ENCODE results near the gene NAV1.
A peak's percentile ranks its signal among the peaks of the same experiment; 100 is the strongest.

The NAV1 gene

GRCh38 chr1:201551877-201552731 lies 13.2 kb downstream of the NAV1 start:
- no peak for DNase-seq (ENCODE audit: low spot score)

DNA sequence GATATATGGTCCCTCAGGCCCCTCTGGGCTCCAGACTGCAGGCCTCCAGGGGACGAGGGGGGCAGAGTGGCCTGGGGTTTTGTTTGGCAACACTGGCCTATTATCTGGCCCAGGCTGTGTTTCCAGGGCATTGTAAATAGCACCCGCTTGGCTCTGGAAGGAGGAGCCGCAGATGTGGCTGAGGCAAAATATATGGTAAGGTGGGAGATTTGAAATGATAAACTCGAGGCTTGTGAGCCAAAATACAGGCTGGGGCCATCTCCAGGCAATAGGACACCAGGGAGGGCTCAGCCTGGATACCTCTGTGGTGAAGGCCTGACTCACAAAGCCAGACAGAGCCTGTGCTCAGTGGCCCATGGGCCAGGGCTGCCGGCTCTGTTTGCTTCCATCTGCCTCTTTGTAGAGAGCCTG lies 14.0 kb downstream of the NAV1 start:
- DNase-seq (ENCODE audit: low spot score): no peak

DNA sequence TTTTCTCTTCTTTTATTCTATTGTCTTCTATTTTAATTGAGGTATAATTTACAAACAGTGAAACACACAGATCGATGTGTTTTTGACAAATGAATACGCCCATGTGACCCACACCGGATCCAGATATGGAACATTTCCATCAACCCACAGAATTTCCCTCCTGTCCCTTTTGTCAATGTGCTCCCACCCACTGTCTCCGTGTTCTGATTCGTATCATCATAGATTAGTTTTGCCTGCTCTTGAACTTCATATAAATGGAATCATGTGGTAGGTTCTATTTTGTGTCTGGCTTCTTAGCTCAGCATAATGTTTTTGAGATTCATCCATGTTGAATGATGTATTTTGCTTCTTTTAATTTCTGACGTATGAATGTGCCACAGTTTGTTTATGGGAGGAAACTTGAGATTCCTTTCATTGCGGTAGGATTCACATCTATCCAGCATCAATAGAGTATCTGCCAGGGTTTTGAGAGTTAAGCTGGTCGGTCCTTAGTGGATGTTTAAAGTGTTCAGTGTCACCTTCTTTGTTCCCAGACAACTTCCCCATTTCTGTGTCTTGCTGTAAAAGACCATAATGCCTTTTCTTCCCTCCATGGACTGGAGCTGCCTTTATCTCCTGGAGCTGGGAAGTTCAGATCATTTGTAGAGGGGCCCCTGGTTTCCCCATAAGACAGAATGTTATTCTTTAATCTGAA lies 14.7 kb downstream of the NAV1 start:
- DNase-seq (ENCODE audit: low spot score): no peak

GRCh38 chr1:201554190-201554600 lies 15.3 kb downstream of the NAV1 start:
- DNase-seq (ENCODE audit: low spot score): no peak

- DNase-seq (ENCODE audit: low spot score): no peak
These were observed 16.1 kb downstream of the NAV1 start for GRCh38 chr1:201554789-201555592.

DNA sequence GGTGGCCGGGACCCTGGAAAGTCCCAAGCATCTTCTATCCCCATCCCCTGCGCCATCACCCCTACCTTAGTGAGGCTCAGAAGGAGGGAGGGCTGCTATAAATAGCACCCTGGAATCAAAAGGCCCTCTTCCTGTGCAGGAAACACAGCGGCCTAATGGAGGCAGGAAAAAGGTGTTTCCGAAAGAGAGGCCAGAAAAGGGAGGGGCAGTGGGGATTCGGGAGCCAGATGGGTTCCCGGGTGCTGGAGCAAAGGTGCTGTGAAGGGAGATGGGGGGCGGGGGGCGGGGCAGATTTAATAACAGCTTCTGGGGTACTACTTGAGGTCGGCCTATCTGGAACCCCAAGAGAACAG lies 16.6 kb downstream of the NAV1 start:
- no peak for DNase-seq (ENCODE audit: low spot score)

GRCh38 chr1:201556841-201557571 lies 18.1 kb downstream of the NAV1 start:
- DNase-seq (ENCODE audit: low spot score): no peak

DNA sequence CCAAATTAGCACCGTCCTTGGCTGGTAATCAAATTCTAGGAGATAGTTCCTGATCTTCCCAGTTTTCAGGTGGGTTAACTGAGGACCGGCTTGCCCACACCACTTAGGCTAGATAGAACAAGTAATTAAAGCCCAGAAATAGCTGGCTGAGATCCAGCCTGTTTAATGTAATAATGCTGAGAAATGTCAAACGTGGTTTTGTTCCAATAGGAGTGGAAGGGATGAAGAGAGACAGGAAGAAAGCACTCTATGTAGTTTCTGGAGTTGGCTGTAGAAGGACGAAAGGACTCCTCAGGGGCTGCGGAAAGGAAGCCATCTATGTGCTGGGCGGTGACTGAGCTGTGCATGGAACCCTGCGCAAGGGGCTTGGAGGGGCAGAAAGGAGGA lies 18.6 kb downstream of the NAV1 start:
- DNase-seq (ENCODE audit: low spot score): no peak

DNA sequence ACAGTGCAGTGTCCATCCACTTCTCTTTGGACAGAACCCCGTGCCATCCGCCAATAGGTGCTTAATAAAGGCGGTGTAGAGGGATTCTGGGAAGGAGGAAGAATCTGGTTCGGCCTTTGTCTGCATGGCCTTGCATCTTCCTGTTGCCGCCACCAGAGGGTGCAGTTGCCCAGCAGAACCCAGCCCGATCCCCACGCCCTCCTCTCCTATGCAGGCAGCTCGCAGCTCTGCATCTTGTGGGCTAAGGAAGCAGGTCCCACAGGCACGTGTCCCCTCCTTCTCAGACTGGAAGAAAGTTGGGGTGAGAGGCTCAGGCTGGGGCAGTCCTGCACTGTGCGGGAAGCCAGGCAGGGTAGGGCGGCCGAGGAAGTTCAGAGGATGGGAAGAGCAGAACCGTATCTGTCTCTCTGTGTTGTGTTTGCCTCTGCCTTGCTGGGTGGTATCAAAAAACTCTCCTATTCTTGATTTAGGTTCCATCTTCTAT lies 20.8 kb downstream of the NAV1 start:
- DNase-seq (ENCODE audit: low spot score): peak; percentile 59

DNA sequence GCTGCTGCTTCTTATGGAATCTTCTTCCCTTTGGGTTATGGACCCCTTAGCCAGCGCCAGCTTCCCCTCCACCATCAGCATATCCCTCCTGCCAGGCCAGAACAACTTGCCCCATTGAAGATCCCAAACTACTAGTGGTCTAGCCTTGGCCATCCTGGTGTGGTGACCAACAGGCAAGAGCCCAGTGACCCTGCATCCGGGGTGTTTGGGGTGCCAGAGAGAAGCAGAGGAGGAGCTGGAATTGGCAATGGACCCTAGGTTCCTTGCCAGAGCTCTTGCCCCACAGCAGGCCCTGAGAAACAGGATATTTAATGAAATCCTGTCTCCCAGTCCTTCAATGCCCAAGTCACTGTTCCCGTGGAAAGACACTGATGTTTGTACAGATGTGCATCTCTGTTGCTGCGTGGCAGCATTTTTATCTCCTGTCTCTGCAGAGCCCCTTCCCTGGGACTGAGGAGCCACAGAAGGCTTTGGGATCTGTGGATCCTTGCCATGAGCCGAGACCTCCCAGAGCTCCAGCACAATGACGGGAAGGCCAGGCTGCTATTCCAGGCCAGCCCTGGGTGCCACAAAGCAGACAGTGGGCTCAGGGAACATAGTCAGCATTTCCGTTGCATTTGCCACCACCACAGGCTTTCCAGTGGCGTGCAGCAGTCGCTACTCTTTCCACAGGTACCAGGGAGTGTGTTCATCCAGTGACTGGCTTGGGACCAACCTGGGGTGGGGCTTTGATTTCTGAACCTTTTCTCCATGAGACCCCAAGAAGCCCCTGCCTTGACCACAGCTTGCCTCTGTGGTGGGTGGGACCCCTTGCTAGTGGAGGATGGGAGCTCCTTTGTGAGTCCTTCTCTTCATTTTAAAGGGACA lies 21.6 kb downstream of the NAV1 start:
- no peak for DNase-seq (ENCODE audit: low spot score)

DNA sequence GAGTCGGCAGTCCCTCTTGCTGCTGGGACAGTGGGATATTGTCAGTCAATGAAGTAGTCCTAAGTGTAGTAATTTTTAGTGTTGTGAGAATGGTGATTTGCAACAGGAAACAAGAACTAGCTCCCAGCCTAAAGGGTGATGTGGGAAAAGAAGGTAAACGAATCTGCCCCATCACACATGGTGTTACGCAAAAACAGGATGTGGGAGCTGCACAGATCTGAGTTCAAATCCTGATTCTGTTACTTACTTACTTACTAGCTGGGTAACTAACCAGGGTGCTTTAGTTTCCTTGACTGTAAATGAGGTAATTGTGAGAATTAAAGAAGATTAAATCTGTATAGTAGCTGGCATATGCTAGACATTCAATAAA lies 22.3 kb downstream of the NAV1 start:
- DNase-seq (ENCODE audit: low spot score): no peak

DNA sequence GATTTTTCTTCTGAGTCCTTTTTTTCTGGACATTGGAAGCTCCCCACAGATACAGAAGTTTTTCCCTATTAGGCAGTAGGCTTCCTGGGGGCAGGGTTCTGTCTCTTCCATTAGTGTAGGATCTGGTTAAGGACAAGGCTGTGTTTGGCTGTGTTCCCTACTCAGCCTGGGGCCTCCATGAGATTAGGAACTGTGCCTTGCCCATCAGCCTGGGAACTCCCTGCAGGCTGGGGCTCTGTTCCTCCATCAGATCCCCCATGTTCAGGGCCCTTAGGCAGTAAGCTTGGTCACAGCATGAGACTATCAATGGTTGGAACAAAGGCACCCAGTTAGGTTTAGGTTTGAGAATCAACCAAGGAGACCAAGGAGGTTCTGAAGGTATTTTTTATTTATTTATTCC lies 22.7 kb downstream of the NAV1 start:
- DNase-seq (ENCODE audit: low spot score): no peak

GRCh38 chr1:201562257-201562656 lies 23.3 kb downstream of the NAV1 start:
- no peak for DNase-seq (ENCODE audit: low spot score)

DNA sequence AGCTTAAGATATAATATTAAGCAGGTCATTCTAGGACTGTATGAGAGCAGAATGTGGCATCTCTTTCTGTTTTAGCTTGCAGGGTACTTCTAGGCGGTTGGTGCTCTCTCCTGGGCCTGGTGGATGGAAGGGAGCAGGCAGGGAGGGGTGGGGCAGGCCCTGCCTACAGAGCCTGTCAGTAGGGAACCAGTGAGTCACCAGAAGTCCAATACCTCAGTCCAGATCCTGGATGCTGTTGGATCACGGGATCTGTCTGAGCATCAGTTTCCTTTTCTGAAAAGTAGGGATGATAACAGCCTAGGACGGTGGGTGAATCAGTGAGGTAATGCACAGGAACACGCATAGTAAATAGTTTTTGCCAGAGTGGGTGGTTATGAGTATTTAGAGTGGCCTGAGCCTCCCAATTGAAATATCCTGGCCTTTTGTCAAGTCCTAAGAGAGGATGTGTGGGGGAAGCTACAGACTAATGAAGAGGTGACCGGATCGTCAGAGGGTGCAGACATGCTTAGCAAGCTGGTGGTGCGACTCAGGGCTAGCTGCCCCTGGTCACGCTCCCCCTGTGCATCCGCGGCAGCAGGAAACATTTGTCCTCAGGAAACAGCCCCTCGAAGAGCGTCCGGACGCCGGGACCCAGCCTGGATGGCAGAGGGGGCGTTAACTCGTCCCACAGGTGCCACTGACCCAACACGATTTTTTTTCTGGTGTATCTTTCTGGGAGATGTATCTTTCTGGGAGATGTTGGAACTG lies 23.9 kb downstream of the NAV1 start:
- DNase-seq (ENCODE audit: low spot score): no peak

GRCh38 chr1:201563406-201563780 lies 24.5 kb downstream of the NAV1 start:
- no peak for DNase-seq (ENCODE audit: low spot score)

DNA sequence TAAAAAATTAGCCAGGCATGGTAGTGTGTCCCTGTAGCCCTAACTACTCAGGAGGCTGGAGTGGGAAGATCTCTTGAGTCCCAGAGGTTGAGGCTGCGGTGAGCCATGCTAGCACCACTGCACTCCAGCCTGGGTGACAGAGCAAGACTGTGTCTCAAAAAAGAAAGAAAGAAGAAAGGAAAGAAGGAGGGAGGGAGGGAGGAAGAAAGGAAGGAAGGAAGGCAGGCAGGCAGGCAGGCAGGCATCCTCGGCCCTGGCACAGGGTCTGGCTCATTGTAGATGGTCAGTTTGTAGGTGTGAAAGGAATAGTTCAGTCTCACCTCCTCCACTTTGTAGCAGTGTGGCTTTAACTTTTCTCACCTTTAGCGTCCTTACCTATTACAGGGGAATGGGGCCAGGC lies 25.0 kb downstream of the NAV1 start:
- no peak for DNase-seq (ENCODE audit: low spot score)

DNA sequence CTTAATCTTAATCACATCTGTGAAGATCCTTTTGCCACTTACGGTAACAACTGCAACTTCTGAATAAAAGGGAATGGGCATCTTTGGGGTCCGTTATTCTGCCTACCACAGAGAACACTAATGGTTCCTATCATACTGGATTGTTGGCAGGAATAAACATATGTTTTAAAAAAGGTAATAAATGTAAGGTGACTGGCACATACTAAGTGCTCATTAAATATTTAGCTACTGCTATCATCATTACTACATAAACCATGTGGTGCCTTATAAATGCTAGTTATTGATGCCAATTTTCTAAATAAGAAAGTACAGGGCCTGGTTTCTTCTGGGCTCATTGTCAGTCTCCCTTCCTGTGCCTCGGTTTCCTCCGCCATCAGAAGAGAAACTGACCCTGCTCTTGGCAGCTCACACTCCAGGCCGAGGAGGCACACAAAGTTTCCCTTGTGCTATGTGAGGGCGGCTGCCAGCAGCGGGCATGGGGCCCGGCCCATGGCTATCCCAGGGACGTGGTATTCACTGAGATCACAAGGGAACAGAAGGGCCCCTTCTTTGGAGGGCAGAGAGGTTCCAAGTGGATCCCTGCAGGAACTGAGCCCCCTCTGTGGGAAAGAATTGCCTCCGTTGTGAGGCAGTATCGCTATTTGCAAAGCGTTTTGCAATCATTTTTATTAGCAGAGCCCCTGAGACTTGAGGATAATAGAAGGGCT lies 26.2 kb downstream of the NAV1 start:
- DNase-seq (ENCODE audit: low spot score): no peak

- DNase-seq (ENCODE audit: low spot score): no peak
These were observed 27.0 kb downstream of the NAV1 start for GRCh38 chr1:201565771-201566528.

- DNase-seq (ENCODE audit: low spot score): no peak
These were observed 27.5 kb downstream of the NAV1 start for GRCh38 chr1:201566529-201566823.

Data from CD4-positive, alpha-beta T cell treated with Interleukin-15 for 4 hours (primary cell).